Thyroid gland (tissue), 4 donors: ENCODE measurements around the gene MTA1. TPM values are rescaled to one million over a fixed set of nuclear protein-coding genes. Genes with fewer than 3 reads are reported as not detected.

Source experiments
- DNase-seq, 2 donors: peaks; one replicate each; pipeline ENCODE4 v3.0.0-alpha.2; 2019
- H3K27ac ChIP-seq, 3 donors: fragments of 200-600 bp; sonication (generic); 1 replicate in 2 of 3; 2 replicates in 1 of 3; pipeline ENCODE4 v1.5.1; 2016 to 2019; ENCODE audit warnings: mild to moderate bottlenecking in 1 of 3, moderate library complexity in 1 of 3
- H3K27me3 ChIP-seq: fragments of 200-600 bp; sonication (generic); one replicate; pipeline ENCODE4 v1.5.1; 2019
- H3K36me3 ChIP-seq, 2 donors: fragments of 200-600 bp; sonication (generic); one replicate each; pipeline ENCODE4 v1.5.1; 2016 to 2019
- H3K4me1 ChIP-seq, 2 donors: fragments of 200-600 bp; sonication (generic); one replicate each; pipeline ENCODE4 v1.5.1; 2017 to 2019
- H3K4me3 ChIP-seq, 3 donors: fragments of 200-600 bp; sonication (generic); replicated peaks in 1 of 3; 1 replicate in 2 of 3; 2 replicates in 1 of 3; pipeline ENCODE4 v1.5.1; 2016; ENCODE audit warnings: mild to moderate bottlenecking in 1 of 3
- H3K9me3 ChIP-seq: fragments of 200-600 bp; sonication (generic); one replicate; pipeline ENCODE4 v1.5.1; 2017
- POLR2A ChIP-seq, 2 donors: fragments of 450-650 bp; IDR thresholded peaks; one replicate each; pipeline ENCODE4 v1.6.1; 2017; ENCODE audit warnings: antibody characterized with exemption in 2 of 2, mild to moderate bottlenecking in 2 of 2, moderate library complexity in 1 of 2
- WGBS, 2 donors: methylation state at CpG; one replicate each; pipeline ENCODE4 v1.1.5; 2017; 5-methylcytosine and 5-hydroxymethylcytosine counted together
- intact Hi-C: fragments of 100-400 bp; cut with DNase I; formaldehyde crosslinking; loops from one replicate; pipeline ENCODE4 v1.15.1; 2023
- total RNA-seq, 4 donors: library from RNA; depleted of rRNA; stranded (reverse); fragments of >200 nt; gene quantifications; one replicate each; pipeline ENCODE4 v1.2.3, GENCODE V29; 2016
- TF ChIP-seq, protein P1 (sequence below), 6 experiments: fragments of 200-600 bp in 3 of 6; fragments of 450-650 bp in 3 of 6; sonication (generic) in 3 of 6; IDR thresholded peaks; one replicate each; pipeline ENCODE4 v1.5.1; 2016 to 2019; ENCODE audit warnings: antibody characterized with exemption in 6 of 6, mild to moderate bottlenecking in 2 of 6, inconsistent platforms in 1 of 6, moderate library complexity in 1 of 6

MTA1 gene
- total RNA-seq, 4 donors from 2014 or later: 66.2 to 111 (median 90.0) TPM

DNA sequence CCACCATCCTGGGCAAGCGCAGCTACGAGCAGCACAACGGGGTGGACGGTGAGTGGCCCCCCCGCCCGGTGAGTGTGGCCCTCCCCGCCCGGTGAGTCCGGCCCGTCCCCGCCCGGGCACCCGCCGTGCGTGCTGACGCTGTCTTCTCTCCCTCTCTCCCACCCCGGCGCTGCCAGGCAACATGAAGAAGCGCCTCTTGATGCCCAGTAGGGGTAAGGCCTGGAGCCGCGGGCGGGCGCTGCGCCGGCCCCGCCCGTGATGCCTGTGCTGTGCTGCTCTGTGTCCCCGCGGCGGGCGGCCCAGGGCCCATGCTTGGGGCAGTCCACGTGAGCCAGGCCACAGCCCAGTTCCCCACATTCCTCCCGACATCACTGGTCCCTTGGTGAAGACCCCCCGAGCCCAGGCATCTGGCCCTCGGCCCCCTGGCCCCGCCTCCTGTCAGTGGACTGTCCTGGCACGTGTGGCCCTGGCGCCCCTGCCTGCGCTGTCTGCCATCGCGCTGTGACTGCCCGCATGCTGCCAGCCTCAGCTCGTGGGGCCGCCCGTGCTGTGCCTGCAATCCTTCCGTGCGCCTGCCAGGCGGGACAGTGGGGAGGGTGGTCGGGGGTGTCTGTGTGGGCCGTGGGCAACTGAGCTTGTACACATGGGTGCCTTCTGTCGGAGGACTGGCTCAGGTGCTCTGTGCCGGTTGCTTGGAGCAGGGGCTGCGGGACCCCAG is 47.1 kb downstream of the MTA1 start:
- H3K4me3 ChIP-seq: no peak overlapping the region
- peaks cover 54 to 55% of the 10 kb centered on the region in 2 donors for H3K4me1 ChIP-seq
- DNase-seq: no peak
- no peak for TF ChIP-seq POLR2A (IDR thresholded peaks at IDR 0.05)
- TF ChIP-seq, protein P1, sequence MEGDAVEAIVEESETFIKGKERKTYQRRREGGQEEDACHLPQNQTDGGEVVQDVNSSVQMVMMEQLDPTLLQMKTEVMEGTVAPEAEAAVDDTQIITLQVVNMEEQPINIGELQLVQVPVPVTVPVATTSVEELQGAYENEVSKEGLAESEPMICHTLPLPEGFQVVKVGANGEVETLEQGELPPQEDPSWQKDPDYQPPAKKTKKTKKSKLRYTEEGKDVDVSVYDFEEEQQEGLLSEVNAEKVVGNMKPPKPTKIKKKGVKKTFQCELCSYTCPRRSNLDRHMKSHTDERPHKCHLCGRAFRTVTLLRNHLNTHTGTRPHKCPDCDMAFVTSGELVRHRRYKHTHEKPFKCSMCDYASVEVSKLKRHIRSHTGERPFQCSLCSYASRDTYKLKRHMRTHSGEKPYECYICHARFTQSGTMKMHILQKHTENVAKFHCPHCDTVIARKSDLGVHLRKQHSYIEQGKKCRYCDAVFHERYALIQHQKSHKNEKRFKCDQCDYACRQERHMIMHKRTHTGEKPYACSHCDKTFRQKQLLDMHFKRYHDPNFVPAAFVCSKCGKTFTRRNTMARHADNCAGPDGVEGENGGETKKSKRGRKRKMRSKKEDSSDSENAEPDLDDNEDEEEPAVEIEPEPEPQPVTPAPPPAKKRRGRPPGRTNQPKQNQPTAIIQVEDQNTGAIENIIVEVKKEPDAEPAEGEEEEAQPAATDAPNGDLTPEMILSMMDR (IDR thresholded peaks at IDR 0.05): no peak
- peak overlapping the region in 1 of 3 donors; percentile 67 for H3K27ac ChIP-seq
- no peaks in the 10 kb centered on the region for H3K9me3 ChIP-seq
- intact Hi-C loops: no loop called here
- no peaks in the 10 kb centered on the region for H3K27me3 ChIP-seq
- peaks cover 34 to 35% of the 10 kb centered on the region in 2 donors for H3K36me3 ChIP-seq
- 89 to 91% methylated on average over 7 to 43 of the region's 53 CpGs for WGBS, 2 donors

DNA sequence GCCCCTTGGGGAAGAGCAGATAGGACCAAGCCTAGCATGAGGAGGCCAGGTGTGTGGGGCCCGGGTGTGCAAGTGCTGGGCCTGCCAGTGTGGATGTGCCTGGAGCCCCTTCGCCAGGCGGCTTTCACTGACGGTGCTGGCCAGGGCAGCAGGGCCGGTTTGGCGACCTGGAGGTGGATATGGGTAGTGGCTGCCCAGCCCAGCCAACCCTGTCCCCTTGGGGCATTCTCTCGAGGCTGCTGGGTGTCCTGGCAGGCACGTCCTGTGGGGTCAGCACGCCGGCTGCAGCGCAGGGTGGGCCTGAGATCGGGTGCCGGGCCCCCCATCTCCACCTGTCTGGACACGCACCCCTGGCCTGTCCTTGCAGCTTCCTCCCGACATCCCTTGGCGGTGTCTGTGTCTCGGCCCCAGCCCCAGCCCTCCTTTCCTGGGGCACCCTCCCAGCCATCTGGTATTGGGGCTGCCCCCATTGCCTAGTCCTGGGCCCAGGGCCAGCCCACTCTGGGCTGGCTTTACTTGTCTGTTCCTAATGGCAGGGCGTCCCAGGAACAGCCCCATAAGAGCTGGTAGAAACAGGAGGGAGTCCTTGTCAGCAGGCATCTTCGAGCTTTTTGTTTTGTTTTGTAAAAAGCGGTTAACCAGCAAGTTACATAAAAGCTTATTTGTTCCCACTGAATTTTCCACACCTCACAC is 47.8 kb downstream of the MTA1 start:
- Histone ChIP-seq H3K4me3 (no peak overlapping the region), H3K4me1 (peaks cover 61 to 62% of the 10 kb centered on the region in 2 donors), H3K36me3 (peaks cover 30 to 34% of the 10 kb centered on the region in 2 donors), H3K27me3 (no peaks in the 10 kb centered on the region), H3K9me3 (no peaks in the 10 kb centered on the region), H3K27ac (peak overlapping the region; percentile 67 to 83 (median 73))
- TF ChIP-seq POLR2A (IDR thresholded peaks at IDR 0.05): no peak
- TF ChIP-seq, protein P1 (IDR thresholded peaks at IDR 0.05): no peak
- 85 to 88% methylated on average over 14 to 18 of the region's 20 CpGs for WGBS, 2 donors
- DNase-seq: peak in 1 of 2 donors; percentile 31
- intact Hi-C loops: no loop called here

DNA sequence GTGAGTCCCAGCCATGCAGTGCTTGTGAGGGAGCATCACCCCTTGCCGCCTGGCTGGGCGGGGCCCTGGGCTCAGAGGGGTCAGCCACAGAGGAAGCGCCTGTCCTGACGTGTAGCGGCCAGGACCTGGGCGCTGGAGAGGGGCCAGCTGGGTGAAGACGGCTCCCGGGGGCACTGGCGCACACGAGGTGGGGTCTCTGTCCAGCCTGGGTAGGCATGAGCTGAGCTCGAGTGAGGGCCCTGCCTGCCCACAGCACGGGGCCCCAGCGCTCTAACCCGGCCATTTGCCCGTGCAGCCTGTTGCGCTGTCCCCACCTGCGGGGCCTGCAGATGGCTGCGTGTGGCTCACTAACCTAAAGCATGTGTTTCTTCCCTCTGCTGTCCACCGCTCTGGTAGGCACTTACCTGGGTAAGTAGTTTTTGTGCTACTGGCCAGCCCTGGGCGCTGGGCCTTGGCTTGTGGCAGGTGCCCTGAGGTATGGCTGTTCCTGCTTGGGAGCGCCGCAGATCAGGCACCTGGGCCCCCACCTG is 48.4 kb downstream of the MTA1 start:
- H3K9me3 ChIP-seq: no peaks in the 10 kb centered on the region
- intact Hi-C loops: no loop called here
- no peak overlapping the region for H3K4me3 ChIP-seq
- H3K27me3 ChIP-seq: no peaks in the 10 kb centered on the region
- WGBS, 2 donors: 85 to 96% methylated on average over 9 to 17 of the region's 22 CpGs
- H3K27ac ChIP-seq: peak overlapping the region; percentile 67 to 83 (median 73)
- DNase-seq: no peak
- TF ChIP-seq, protein P1 (IDR thresholded peaks at IDR 0.05): no peak
- TF ChIP-seq POLR2A (IDR thresholded peaks at IDR 0.05): no peak
- H3K36me3 ChIP-seq: peaks cover 27 to 31% of the 10 kb centered on the region in 2 donors
- peaks cover 67 to 68% of the 10 kb centered on the region in 2 donors for H3K4me1 ChIP-seq

DNA sequence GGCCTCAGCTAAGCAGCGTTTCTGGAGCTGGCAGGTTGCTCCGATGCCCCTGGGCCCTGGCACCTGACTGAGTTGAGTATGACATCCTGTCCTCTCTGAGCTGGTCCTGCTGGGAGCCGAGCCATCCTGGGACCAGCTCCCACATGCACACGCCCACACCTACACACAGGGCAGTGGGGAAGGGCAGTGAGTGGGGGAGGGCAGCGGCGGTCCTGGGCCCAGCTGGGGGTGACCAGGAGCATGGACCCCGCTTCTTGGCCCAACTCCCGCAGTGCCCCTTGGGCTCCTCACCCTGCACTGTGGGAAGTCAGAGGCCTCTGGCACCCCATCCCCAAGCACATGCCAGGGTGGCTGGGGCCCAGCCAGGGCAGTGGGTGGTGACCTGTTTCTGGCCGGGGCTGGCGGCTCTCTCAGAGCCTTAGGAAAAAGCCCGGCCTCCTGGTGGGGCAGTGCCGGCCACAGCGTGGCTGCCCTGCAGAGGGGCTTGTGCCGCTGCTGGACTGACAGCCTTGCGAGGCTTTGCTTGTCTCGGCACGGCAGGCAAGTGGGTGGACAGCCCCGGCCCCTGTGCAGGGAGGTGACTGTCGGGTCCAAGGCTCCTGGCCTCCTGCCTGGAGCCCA is 49.1 kb downstream of the MTA1 start:
- TF ChIP-seq, protein P1 (IDR thresholded peaks at IDR 0.05): peak in 2 of 6 experiments; percentile 12
- TF ChIP-seq POLR2A (IDR thresholded peaks at IDR 0.05): no peak
- H3K9me3 ChIP-seq: no peaks in the 10 kb centered on the region
- H3K36me3 ChIP-seq: peaks cover 20 to 24% of the 10 kb centered on the region in 2 donors
- DNase-seq: peak; percentile 83 to 87
- no CpG with 5 or more reads among the region's 19 CpGs for WGBS, 2 donors
- peaks cover 74 to 75% of the 10 kb centered on the region in 2 donors for H3K4me1 ChIP-seq
- no peak overlapping the region for H3K4me3 ChIP-seq
- peak overlapping the region; percentile 67 to 83 (median 73) for H3K27ac ChIP-seq
- intact Hi-C loops: no loop called here
- H3K27me3 ChIP-seq: no peaks in the 10 kb centered on the region
